Astrocyte of the cerebellum (primary cell): ENCODE measurements around the gene GGTLC3.
"Not testable (repeated sequence)": the region's sequence is repeated elsewhere in the genome, so short reads cannot be mapped to it uniquely, and the experiment has no call there.

Experiments used
- DNase-seq: peaks from one replicate; pipeline ENCODE4 v3.0.0-alpha.2; 2011; ENCODE audit warnings: low read depth
- H3K4me3 ChIP-seq: 2 replicates; pipeline ENCODE4 v1.5.1; 2011; ENCODE audit warnings: mild to moderate bottlenecking, low read depth, low read length, moderate library complexity
- in situ Hi-C: cut with HindIII; loops from 2 replicates; pipeline ENCODE4 v1.10.0; 2017; ENCODE audit warnings: low sequenced_read_pairs

GGTLC3 gene

DNA sequence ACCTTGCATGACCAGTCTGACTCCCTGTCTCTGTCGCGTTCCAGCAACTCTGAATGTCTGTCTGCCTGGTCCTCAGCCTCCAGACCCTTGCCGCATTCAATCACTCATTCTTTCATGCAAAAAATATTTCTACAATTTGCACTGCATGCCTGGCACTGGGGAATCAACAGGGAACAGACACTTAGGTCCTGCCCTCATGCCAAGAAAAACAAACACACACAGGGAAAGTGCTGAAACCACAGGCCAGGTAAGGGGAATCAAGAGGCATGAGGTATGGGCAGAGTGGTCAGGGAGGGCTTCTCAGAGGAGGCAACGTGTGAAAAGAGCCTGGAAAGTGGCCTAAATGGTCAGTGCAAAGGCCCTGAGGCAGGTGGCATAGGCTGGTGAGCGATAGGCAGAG lies at the start of gene GGTLC3:
Gene GGTLC3 (minus strand): TSS at position 101 of the 400 bp plus-strand sequence. CDS start 264 bp downstream, outside the sequence.
- H3K4me3 ChIP-seq, DNase-seq, in situ Hi-C loops: not testable (repeated sequence)

- in situ Hi-C loops, H3K4me3 ChIP-seq, DNase-seq: not testable (repeated sequence)
Measured at GRCh38 chr22:18560099-18560974, 42.4 kb upstream of the GGTLC3 start.

DNA sequence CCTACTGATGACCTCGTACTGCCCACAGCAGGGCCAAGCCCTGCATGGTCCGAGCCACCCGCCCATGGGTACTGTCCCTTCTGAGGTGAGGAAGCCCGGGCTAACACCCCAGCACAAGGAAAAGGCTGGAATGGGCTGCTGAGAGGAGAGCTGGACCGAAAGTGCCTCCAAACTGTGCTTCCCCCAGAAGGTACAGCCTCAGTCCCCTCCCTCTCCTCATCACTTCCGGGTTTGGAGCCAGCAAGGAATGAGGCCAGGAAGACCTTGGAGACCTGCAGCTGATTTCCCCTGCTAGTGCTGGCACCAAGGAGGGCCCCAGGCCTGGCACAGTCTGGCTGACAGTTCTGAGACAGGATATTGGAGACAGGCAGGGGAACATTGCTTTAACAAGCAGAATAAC lies 41.0 kb upstream of the GGTLC3 start:
- in situ Hi-C loops, H3K4me3 ChIP-seq, DNase-seq: not testable (repeated sequence)

GRCh38 chr22:18558516-18558915 lies 40.6 kb upstream of the GGTLC3 start:
- DNase-seq, H3K4me3 ChIP-seq, in situ Hi-C loops: not testable (repeated sequence)

GRCh38 chr22:18554280-18555256 lies 36.6 kb upstream of the GGTLC3 start:
- DNase-seq, H3K4me3 ChIP-seq, in situ Hi-C loops: not testable (repeated sequence)

DNA sequence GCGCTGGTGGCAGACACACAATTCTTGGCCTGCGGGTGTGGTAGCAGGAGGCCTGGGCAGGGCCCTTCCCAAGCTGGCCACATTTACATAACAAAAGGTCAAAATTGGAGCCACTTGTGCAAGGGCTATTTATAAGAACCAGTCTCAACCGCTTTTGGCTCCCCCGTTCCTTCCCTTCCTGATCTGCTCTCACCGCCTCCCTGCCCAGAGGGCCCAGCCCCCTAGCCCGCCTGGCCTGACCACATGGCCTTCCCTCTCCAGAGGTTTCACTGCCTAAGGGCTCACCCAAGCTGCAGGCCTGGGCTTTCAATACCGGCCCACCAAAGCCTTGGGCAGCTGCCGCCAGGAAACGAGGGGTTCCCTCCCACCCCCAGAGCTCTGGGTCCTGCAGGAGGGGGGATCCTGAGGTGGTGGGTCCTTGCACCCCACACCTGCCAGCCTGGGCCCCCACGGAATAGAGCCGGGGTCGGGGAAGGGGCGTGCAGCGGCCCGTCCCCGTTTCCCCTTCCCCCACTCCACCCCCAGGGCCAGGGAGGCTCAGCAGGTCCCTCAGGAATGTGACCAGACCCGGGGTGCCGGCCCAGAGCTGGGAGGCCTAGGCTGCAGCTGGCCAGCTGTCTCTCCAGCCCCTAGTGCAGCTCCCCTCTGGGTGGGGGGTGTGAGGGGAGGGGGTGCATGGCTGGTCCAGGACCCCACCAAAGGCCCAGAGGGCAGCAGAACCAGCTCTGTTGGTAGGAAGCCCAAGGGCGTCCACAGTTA lies 35.1 kb upstream of the GGTLC3 start:
- DNase-seq, in situ Hi-C loops, H3K4me3 ChIP-seq: not testable (repeated sequence)

GRCh38 chr22:18551046-18551445 lies 33.1 kb upstream of the GGTLC3 start:
- H3K4me3 ChIP-seq, DNase-seq, in situ Hi-C loops: not testable (repeated sequence)

GRCh38 chr22:18549458-18550179 lies 31.7 kb upstream of the GGTLC3 start:
- in situ Hi-C loops, H3K4me3 ChIP-seq, DNase-seq: not testable (repeated sequence)

DNA sequence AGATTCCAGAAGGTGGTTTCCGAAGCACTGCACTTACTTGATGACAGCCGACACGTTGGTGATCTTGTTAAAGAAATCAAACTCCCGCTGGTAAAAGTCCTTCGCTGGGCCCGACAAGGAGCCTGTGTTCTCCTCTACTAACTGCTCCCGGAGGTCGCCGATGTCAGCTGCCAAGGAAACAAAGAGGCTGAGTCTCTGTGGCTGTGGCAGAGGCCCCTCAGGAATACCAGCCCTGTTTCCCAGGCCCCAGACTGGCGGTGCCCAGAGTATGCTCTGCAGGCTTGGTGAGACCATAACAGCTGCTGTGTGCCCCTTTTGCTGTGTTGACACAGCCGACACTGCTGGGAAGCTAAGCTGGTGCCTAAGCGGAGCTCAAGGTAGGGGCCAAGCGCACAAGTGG lies 26.7 kb upstream of the GGTLC3 start:
- DNase-seq, in situ Hi-C loops, H3K4me3 ChIP-seq: not testable (repeated sequence)

- H3K4me3 ChIP-seq, in situ Hi-C loops, DNase-seq: not testable (repeated sequence)
Measured at GRCh38 chr22:18543400-18543799, 25.4 kb upstream of the GGTLC3 start.

DNA sequence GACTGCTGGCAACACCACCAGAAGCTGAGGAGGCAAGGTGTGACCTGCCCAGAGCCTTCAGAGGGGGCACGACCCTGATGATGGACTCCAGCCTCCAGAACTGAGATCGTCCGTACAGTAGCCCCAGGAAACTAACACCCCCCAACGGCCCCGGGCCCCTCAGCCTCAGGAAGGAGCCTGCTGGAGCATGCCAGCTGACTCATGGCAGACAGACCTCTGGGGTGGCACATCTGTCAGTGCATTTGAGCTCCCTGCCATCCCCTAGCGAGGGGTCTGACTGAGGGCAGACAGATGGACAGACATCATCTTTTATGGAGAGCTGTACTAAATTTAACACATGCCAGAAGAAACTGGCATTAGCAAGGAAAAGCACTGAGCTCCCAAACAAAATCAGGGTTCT lies 22.0 kb upstream of the GGTLC3 start:
- in situ Hi-C loops, H3K4me3 ChIP-seq, DNase-seq: not testable (repeated sequence)

DNA sequence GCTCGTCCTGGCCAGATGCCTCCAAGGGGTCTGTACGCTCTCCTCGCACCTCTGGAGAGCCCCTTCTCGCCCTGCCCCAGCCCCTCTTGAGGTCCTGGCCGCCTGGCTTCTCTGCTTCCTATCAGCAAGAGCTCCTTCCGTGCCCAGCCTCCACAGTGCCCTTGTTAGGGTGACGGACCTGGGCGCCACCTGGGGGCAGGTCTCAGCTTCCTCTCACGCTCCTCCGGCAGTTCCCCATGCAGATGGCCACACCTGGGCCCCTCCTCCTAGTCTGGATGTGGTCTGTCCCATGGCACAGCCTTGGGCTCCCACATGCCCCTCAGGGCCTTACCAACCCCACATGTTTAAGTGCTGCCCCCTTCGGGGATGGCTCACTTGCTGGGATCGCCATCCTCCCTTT lies 16.4 kb upstream of the GGTLC3 start:
- H3K4me3 ChIP-seq, DNase-seq, in situ Hi-C loops: not testable (repeated sequence)

DNA sequence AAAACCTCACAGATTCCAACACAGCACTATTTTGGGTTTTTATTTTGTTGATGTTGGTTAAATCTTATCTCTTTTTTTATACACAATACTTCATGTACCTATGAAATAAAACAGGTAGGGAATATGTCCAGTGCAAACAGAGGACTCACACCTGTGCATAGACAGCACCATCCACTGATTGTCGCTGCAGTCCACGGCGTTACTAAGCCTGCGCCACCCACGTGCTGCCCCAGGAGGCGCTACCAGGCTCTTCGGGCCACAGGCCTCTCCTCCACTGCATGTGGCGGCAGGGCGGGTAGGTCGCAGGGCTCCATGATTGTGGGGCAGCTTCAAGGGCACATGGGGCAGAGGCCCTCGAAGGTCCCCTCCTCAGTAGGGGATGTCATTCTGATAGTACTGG lies 15.7 kb upstream of the GGTLC3 start:
- DNase-seq, in situ Hi-C loops, H3K4me3 ChIP-seq: not testable (repeated sequence)

DNA sequence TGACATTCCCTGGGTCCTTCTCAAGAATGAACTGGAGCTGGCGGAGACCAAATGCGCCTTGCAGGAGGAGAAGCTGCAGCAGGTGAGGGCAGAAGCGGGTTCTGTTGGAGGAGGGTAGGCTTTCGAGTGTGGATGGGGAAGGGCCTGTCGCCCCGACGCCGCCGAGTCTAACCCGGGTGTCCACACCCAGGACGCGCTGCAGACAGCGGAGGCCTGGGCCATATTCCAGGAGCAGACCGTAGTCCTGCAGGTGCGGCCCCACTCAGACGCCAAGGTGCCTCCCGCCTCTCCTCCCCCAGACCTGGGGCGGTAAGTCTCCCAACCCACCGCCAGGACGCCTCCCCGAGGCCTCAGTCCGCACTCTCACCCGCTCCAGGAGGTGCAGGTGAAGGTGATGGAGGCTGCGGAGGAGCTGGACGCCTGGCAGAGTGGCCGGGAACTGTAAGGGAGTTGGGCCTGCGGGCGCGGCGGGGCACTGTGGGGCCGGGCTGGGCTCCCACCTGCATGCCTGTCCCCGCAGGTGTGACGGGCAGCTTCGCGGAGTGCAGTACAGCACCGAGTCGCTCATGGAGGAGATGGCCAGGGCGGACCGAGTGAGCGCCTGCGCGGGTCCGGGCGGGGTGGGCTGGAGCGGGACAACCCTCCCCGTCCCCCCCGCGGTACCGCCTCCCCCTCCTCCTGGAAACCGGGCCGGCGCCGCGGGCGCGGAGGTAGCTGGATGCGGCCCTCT lies 11.6 kb upstream of the GGTLC3 start:
- DNase-seq, H3K4me3 ChIP-seq, in situ Hi-C loops: not testable (repeated sequence)

- in situ Hi-C loops, DNase-seq, H3K4me3 ChIP-seq: not testable (repeated sequence)
Measured at GRCh38 chr22:18528597-18529415, 10.8 kb upstream of the GGTLC3 start.
